ENCODE data around the gene HEPACAM. TPM values are rescaled to one million over a fixed set of nuclear protein-coding genes. Genes with fewer than 3 reads are reported as not detected.
A peak's percentile ranks its signal among the peaks of the same experiment; 100 is the strongest.

The HEPACAM gene
- total RNA-seq, 1 experiment from 2014 or later = not detected

- Histone ChIP-seq H3K27me3 (ENCODE audit: insufficient read depth, low read length) (no peaks in the 10 kb centered on the region), H3K56ac (ENCODE audit: insufficient read length, low read depth, low read length) (no peak overlapping the region), H3K4me1 (ENCODE audit: insufficient read depth, low read length) (no peaks in the 10 kb centered on the region), H3K18ac (ENCODE audit: insufficient read length, low read depth, low read length) (no peak overlapping the region), H2BK5ac (ENCODE audit: insufficient read length, low read length) (no peak overlapping the region), H3K23me2 (ENCODE audit: insufficient read length, low read depth, low read length, poor library complexity, severe bottlenecking) (no peaks in the 10 kb centered on the region), H2BK12ac (ENCODE audit: insufficient read length, low read depth, low read length) (no peak overlapping the region), H3T11ph (ENCODE audit: low read length) (no peak overlapping the region), H3K4ac (ENCODE audit: low read depth, low read length) (no peak overlapping the region), H4K91ac (ENCODE audit: insufficient read length, low read depth, low read length) (no peak overlapping the region), H4K5ac (ENCODE audit: insufficient read length, low read depth, low read length) (no peak overlapping the region), H2BK20ac (ENCODE audit: low read depth, low read length, poor library complexity, severe bottlenecking) (no peak overlapping the region), H2AK5ac (ENCODE audit: insufficient read length, low read length) (no peak overlapping the region), H3K9ac (ENCODE audit: extremely low read depth, insufficient read length, low read length) (no peak overlapping the region), H3K9me3 (ENCODE audit: control insufficient read depth, low read depth, low read length) (no peaks in the 10 kb centered on the region), H3K27ac (ENCODE audit: insufficient read length, low read depth, low read length) (no peak overlapping the region), H3K14ac (ENCODE audit: insufficient read depth, low read length) (no peak overlapping the region), H3K4me2 (ENCODE audit: insufficient read depth, insufficient read length, low read length) (no peak overlapping the region), H4K20me1 (ENCODE audit: control insufficient read depth, insufficient read depth, insufficient read length) (no peaks in the 10 kb centered on the region), H2BK15ac (ENCODE audit: low read depth, low read length) (no peak overlapping the region), H2BK120ac (ENCODE audit: low read depth, low read length, poor library complexity, severe bottlenecking) (no peak overlapping the region), H2AFZ (ENCODE audit: low read length) (no peak overlapping the region), H3K79me1 (ENCODE audit: insufficient read depth, low read depth, low read length, poor library complexity, severe bottlenecking) (no peaks in the 10 kb centered on the region), H3K23ac (ENCODE audit: insufficient read length, low read depth, low read length) (no peak overlapping the region), H3K79me2 (ENCODE audit: insufficient read depth, low read length) (no peaks in the 10 kb centered on the region), H4K8ac (replicated peaks; ENCODE audit: insufficient read length, low read depth, low read length) (no peak overlapping the region)
- H3K4me1 Mint-ChIP-seq = no peaks in the 10 kb centered on the region
- H3K36me3 Mint-ChIP-seq (ENCODE audit: insufficient read depth in 1 of 3, low read depth in 3 of 3) = no peaks in the 10 kb centered on the region
- WGBS (ENCODE audit: extremely low coverage, insufficient read length, low lambda C conversion rate) = 100% methylated on average over 1 of the region's 5 CpGs
- H3K27ac Mint-ChIP-seq = no peak overlapping the region
- H3K9me3 Mint-ChIP-seq = peaks cover 0 to 2% of the 10 kb centered on the region in 2 experiments; a peak in 2 of 5 replicates
- no peak overlapping the region for H3K4me3 Mint-ChIP-seq
- peaks cover 13% of the 10 kb centered on the region; the same call in 1 of the 2 replicates for H3K27me3 Mint-ChIP-seq (ENCODE audit: low read depth)
- no peak for DNase-seq
- peak; percentile 77 for TF ChIP-seq CTCF (conservative IDR thresholded peaks at IDR 0.05)
Measured at GRCh38 chr11:124961972-124962609, 26.2 kb upstream of the HEPACAM start.

All from H9 (cell line).